Dermis blood vessel endothelial cell (primary cell): ENCODE results near the gene SLC16A5. TPM values are rescaled to one million over a fixed set of nuclear protein-coding genes. Genes with fewer than 3 reads are reported as not detected.
"Not testable (repeated sequence)": the region's sequence is repeated elsewhere in the genome, so short reads cannot be mapped to it uniquely, and the experiment has no call there.

Source experiments
- DNase-seq: peaks from one replicate; pipeline ENCODE4 v3.0.0; 2010
- total RNA-seq: library from RNA; depleted of rRNA; stranded (reverse); fragments of >200 nt; gene quantifications from 2 replicates; pipeline ENCODE4 v1.2.3, GENCODE V29; 2014

Gene SLC16A5, protein sequence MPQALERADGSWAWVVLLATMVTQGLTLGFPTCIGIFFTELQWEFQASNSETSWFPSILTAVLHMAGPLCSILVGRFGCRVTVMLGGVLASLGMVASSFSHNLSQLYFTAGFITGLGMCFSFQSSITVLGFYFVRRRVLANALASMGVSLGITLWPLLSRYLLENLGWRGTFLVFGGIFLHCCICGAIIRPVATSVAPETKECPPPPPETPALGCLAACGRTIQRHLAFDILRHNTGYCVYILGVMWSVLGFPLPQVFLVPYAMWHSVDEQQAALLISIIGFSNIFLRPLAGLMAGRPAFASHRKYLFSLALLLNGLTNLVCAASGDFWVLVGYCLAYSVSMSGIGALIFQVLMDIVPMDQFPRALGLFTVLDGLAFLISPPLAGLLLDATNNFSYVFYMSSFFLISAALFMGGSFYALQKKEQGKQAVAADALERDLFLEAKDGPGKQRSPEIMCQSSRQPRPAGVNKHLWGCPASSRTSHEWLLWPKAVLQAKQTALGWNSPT
- 11.4 and 17.1 TPM in 2 replicates for total RNA-seq

DNA sequence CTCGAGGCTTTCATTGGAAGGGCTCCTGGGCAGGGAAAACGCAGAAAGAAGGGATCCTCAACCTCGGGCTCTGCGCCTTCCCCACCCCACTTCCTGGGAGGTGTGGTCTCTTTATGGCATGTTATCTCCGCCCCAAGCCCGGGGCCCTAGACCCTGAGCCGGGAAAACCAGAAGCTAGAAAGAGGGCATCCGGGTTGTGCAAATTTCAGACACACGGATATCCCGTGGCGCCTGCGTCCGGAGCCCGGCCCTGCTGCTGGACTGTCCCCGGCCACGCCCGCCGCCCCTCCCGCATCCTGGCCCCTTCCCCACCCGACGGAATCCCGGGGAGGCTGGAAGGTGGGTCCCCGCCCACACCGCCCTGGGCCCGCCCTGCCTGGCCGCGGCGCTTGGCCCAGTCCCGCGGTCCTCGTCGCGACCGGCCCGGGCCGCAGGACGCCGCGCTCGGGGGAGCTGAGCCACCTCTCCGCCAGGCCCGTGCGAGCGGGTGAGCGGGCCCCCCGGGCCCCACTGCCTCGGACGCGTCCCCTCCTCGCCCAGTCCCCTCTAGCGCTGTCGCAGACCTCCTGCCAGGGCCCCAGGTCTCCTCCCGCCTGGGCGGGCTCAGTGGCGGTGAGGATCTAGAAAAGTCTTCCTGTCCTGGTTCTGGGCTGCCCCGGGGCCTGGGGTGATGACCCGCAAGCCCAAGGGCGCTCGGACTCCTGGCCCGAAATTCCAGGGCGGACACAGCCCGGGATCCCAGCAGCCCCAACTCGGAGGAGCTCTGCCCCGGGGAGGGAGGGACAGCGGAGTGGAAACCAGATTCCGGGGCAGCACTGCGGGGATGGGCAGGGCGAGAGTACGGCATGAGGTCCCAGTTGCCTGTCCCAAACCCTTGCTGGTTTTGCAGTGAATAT, at the start of gene SLC16A5:
Gene SLC16A5 (plus strand): TSS at position 397 of the 896 bp plus-strand sequence. CDS start 5,683 bp downstream, outside the sequence.
- DNase-seq, result peak; percentile 75

DNA sequence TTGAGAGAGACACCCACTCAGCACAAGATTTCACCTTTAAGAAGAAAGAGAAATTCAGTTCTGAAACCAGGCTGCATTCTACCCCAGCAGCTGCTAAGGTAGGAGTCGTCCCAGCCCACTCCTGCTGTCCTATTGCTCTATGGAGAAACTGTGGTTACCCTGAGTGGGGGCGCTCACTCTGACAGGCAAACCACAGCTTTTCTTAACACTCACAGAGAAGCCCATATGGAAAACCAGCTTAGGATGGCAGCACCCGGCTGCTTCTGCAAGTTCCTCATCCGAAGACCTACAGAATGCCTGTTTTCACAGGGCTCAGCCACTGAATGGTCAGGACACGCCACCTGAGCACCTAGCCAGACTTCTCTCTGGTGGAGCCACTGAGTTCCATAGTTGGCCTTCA, 48.5 kb upstream of the SLC16A5 start:
- DNase-seq, result no peak

DNA sequence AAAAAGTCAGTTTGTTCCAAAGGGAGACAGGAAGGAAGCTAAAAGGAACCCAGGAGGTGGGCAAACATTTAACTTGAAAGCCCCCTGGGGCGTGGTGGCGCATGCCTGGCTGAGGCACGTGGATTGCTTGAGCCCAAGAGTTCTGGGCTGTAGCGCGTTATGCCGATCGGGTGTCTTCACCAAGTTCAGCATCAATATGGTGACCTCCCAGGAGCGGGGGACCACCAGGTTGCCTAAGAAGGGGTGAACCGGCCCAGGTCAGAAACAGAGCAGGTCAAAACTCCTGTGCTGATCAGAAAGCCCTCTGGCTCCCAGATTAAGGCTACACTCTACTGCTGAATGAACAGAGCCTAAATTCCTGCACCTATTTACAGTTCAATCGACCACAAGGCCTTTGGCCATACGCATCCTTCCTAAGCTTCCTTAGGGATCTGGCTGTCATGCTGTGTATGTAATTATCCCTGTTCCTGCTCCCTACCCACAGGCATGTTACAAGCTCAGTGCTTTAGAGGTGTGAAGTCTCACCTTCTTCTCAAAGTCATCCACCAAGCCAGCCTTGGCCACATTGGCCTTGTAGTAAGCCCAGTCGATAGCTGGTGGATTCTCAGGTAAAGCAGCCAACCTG, 46.0 kb upstream of the SLC16A5 start:
- no peak for DNase-seq

DNA sequence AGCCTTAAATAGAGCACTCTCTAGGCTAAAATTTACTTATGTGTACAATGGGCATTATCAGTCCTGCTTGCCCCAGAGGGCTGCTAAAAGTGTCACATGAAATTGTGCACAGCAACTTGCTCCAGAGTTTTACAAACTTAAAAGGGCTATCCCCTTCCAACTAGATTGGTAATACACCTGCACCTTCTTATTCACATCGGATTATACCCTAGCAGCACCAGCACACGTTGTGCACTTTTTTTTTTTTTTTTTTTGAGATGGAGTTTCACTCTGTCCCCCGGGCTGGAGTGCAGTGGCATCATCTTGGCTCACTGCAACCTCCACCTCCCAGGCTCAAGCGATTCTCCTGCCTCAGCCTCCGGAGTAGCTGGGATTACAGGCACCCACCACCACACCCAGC, 44.0 kb upstream of the SLC16A5 start:
- not testable (repeated sequence) for DNase-seq

DNA sequence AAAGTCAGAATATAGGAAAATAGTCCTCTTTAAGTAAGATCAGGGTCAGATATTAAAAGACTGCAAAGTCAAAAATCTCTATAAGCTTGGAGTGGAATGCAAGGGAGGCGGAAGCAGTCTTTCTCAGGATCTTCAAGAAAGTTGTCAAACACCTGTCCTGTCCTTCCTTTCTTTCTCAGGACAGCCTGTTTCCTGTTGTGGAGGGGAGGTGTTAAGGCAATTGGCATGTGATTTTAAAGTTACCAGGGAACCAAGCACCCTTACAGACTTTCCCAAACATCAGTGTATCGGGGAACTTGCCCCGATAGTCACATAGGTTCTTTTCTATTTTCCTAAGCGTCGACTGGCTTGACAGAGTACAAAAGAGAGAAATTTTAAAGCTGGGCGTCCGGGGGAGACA, 43.0 kb upstream of the SLC16A5 start:
- no peak for DNase-seq

DNA sequence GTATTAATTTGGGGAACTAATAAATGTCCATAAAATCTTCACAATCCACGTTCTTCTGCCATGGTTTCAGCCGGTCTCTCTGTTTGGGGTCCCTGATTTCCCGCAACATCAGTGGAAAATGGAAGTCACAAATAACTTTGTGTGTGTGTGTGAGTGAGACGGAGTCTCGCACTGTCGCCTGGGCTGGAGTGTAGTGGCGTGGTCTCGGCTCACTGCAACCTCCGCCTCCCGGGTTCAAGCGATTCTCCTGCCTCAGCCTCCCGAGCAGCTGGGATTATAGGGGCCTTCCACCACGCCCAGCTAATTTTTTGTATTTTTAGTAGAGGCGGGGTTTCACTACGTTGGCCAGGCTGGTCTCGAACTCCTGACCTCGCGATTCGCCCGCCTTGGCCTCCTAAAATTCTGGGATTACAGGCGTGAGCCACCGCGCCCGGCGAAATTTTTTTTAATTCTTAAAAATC, 41.8 kb upstream of the SLC16A5 start:
- DNase-seq, result not testable (repeated sequence)

DNA sequence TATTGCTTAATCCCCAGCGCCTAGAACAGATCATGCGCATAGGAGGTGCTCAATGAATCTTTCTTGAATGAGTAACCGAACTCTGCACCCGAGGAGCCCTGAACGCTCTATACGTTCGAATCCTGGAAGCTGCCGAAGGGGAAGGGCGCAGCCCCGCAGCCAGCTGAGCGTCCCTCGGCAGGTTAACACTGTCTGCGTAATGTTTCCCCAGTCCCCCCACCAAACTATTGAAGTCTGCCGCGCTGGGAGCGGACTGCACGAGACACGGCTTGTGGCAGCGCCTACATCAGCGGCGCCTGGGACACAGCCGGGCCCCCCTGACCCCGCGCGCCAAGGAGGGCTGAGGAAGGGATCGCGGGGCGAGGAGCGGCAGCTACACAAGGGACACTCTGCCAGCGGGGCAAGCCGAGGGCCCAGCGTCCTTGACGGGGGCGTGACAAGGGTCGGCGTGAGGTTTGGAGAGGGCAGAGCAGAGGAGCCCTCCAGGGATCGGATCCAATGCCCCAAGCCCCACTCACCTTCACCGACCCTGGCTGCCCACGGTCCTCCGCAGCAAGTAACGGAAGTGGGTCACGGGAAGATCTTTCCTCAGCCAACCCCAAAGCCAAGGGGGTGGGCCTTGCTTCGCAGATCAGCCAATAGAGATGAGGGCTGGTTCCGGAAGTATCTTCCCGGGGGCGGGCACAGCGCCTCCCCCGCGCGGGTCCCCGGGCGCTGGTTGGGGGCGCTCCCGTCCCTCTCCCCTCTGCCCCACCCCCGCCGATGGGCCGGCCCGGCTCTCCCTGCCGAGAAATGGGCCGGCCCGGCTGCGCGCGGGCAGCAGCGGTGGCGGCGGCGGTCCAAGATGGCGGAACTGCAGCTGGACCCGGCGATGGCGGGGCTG, 41.1 kb upstream of the SLC16A5 start, which contains the start of the genes ATP5PD and KCTD2:
Gene ATP5PD (minus strand): TSS at position 563 of the 883 bp plus-strand sequence. CDS start 4,319 bp downstream, outside the sequence.
Gene KCTD2 (plus strand): TSS at position 819 of the 883 bp plus-strand sequence. CDS start 26 bp downstream, at position 845.
- DNase-seq, result peak; percentile 97

DNA sequence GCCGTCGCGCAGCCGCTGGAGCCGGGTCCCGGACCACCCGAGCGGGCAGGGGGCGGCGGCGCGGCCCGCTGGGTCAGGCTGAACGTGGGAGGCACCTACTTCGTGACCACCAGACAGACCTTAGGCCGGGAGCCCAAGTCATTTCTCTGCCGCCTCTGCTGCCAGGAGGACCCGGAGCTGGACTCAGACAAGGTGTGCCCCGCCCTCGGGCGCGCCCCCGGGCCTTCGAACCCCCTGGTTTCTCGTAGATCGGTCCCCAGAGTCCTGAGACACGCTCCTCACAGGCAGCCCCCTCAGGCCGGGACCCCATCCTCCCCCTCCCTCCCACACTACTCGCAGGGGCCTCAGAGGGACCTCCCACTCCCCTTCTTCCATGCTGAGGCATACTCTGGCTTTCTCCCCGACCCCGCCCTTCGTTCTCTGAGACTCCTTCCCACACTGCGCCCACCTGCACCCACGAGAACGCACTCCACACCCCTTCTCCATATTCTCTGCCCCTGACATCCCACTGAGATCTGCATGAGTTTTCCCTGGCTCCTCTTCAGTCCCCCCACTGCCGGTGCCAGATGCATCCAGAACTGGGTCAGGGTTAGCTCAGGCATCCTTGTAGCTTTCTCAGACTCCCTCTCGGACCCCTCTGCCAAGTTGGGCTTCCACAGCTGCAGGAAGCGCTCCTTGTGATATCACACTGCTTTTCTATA, 40.2 kb upstream of the SLC16A5 start:
- peak; percentile 30 for DNase-seq

DNA sequence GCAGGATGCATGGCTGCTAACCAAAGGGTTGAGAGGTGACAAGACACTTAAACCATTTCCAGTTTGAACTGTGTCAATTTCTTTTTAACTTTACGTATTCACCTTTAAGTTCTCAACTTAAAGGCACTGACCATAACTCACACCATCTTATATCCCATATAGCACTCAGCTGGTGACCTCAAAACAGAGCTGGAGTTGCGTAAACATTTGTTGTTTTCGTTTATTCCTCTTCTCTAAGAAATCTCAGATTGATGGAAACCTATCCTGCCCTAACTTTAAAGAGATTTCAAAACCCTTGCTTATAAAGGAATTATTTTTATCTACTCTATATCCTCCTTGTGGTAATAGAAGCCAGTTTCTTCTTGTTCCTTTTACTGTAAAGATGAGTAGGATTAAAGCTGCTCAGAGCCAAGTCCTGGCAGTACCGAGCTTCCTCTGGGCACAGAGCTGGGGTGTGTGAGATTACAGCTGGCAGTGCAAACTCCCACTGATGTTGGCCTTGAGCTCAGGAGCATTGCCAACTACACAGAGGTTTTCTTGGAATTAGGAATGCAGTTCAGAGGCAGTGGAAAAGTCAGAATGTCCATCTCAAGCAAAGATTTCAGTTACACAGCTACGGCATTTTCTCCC, 39.4 kb upstream of the SLC16A5 start:
- no peak for DNase-seq

DNA sequence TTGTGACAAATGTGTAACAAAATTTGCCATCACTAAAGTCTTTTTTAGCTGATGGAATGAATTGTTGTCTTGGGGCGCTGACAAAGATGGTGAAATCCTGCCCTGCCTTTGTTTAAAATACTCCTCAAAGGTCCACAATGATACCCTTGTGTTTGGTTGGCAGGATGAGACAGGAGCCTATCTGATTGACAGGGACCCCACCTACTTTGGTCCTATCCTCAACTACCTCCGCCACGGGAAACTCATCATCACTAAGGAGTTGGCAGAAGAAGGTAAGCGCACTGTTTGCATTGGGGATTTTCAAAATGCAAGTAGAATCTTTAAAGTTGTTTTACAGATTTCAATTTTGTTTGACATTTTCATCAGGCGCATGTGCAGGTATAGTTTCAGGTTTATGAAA, 38.7 kb upstream of the SLC16A5 start:
- no peak for DNase-seq

DNA sequence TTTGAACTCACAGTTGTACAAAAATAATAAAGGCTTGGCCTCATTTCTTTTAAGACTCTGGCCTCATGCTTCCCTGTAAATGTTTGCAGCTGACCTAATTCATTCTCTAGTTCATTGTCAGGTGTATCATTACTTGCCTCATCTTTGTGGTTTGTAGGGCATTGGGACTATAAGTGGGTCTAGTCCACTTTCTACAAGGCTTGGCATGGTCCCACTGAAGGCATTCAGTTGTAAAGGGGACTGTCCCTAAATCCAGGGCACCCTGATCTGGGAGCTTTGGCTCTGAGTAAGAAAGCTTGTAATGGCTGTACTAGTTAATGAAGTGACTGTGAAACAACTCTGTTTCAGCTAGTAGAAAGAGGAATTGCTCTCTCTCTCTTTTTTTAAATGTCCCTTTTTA, 38.0 kb upstream of the SLC16A5 start:
- DNase-seq, result no peak

DNA sequence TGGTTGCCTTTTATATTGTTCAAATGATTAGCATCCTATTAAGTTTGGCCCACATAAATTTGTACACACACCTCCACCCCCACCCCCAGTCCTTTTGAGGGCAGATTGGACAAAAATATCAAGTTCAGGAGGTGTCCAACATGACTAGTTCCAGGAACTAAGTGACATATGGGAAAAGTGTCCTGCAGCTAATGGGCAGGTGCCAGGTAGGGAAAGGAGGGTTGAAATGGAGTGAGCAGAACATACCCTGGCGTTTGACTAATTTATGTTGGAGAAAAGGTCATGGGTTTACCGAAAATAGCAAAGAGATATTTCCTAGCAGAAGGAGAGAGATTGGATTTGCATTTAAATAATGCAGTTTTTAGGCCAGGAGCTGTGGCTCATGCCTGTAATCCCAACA, 35.8 kb upstream of the SLC16A5 start:
- DNase-seq, result no peak

DNA sequence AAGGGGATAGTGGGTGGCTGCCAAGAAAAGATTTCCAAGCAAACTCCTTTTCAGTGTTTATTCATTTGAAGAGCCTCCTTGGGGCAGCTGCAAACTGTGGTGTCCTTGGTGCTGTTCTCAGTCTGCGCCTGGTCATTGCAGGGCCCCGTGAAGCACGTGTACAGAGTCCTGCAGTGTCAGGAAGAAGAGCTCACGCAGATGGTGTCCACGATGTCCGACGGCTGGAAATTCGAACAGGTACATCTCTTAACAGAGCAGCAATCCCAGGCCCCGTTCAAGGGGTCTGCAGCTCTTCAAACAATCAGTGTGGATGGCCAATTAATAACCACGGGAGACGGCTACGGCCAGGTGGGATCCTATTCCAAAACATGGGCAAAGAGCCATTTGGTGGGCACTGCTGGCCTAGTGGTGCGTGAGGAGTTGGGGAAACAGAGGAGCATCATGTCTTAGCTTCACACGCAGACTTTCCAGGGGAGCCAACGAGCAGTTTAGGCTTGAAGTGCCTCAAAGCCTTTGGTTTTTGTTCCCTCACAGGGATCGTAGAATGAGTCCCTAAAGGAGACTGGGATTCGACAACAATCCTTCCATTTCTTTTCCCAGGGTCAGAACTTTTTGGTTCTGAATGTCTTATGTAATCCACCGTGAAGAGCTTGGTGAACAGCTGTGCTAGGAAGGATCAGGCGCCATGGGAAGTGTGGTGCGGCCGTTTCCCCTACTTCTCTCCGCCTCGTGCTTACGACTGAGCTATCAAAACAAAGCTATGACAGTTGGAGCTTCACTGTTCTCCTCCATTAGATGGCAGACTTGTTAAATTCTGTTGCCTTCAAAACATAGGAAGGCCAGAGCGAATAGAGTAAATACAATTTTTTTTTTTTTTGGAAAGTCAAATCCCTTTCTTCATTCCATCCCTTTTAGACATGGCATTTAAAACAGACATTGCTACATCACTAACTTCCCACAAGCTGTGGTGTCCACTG, 28.1 kb upstream of the SLC16A5 start:
- DNase-seq, result peak; percentile 81

DNA sequence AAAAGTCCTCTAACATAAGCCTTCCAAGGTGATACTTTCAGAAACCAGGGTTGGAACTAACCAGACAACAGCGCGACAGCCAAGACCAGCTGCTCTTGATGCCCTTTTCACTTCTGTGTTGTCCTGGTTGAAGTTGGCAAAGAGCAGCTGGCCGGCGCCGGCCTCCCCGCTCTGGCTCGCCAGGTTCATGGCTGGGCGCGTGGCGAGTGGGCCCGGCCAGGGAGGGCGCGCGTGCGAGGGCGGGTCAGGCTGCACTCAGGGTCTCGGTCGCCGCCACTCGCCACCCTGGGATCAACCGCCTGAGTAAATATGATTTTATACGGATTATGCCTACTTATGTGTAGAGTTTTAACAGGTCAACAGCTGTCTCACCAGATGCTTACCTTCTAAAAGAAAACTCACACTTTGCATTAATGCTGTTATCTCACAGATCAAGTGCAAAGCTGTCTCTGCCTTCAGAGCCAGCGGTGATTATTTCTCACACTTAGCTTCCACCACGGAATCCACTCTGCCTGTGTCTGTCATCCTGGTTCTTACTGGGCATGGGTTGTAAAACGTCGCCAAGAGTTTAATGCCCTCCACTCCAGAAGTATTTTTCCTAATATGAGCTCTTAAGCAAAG, 27.2 kb upstream of the SLC16A5 start:
- no peak for DNase-seq

DNA sequence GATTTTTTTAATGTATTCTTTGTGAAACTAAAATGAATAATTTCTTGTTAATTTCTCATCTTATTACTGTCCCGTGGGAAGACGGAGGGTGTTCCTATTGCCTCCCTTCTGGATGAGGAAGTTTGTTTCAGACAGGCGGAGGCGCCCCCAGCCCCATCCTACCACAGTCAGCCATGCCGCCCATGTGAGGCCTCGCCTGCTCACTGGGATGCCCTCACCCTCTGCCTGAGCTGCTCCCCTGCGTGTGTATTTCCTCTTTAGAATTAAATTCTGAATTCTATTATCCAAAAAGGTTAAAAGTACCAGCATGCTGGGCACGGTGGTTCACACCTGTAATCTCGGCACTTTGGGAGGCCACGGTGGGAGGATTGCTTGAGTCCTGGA, 26.7 kb upstream of the SLC16A5 start:
- DNase-seq, result no peak

DNA sequence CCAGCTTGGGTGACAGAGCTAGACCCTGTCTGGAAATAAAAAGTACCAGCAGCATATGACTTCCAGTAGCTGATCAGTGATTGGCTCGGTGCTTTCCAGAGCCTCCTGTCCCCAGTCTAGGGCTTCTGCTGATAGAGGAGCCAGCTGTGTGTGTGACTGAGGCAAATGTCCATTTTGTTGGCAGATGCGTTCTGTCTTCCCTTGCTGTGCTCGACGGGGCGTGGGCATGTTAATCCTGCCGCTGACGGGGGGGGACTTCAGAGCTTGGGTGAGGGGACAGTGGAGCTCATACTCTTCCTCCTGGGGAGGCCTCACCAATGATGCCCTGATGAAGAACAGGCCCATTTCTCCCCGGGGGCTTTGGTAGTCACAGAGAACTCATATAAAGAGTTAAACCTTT, 26.1 kb upstream of the SLC16A5 start:
- no peak for DNase-seq

DNA sequence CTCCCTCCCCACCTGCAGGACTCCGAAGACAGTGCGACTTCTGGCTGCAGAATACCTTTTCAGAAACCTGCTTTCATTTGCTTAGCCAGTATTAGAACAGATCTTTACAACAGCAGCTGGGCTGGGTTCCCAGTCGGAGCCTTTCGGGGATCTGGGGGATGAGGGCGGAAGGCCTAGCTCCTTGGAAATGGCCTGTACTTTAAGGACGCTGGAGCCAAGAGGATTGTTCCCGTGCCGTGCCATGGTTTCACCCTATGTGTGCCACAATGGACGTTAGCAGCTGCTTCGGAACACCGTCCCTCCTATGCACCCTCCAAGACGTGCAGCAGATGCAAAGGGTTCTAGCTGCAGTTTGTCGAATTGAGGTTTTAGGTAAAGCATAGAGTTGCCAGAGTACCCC, 24.6 kb upstream of the SLC16A5 start:
- DNase-seq, result no peak

DNA sequence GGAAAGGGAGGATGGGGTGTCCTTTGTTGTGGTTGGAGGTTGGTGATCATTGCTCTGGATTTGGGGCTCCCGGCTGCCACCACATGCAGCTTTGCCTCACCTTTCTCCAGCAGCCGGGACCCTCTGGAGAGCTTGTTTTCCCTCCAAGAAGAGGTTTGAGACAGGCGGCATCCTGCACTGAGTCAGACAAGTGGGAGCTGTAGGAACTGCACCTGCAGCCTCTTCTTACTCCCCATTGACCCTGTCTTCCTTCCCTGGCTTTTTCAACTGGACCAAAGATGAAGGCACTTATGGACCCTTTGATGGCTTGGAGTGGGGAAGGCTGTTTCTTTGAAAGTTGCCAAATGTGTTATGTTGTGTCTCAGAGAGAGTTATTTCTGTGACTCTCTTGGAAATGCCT, 24.1 kb upstream of the SLC16A5 start:
- no peak for DNase-seq

DNA sequence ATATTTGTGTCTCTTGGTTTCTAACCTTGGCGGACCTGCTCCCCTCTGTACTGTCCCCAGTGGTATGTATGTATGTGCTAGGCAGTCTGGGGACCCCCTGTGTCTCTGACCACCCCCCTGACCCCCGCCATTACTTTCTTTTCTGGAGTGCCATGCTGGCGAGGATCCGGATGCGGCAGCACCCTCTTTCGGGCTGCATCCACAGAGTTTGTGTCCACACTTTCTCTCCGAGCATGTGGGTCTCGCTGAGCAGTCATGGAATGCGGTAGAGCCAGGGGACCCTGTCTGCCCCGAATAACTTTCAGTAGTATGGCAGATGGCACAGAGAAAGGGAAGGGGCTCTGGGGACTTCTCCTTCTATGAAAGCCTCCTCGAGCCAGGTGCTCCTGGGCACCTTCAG, 23.7 kb upstream of the SLC16A5 start:
- DNase-seq, result no peak
